GM18870 (cell line): Measurements from ENCODE around the gene PACS2.
"Not testable (repeated sequence)": the region's sequence is repeated elsewhere in the genome, so short reads cannot be mapped to it uniquely, and the experiment has no call there.

ENCODE experiments used
- ATAC-seq: cut with Tn5 transposase; IDR thresholded peaks from one replicate; pipeline ENCODE4 v1.9.1; 2021; ENCODE audit warnings: moderate library complexity; ENCODE audit not compliant: unreplicated experiment

PACS2 gene

DNA sequence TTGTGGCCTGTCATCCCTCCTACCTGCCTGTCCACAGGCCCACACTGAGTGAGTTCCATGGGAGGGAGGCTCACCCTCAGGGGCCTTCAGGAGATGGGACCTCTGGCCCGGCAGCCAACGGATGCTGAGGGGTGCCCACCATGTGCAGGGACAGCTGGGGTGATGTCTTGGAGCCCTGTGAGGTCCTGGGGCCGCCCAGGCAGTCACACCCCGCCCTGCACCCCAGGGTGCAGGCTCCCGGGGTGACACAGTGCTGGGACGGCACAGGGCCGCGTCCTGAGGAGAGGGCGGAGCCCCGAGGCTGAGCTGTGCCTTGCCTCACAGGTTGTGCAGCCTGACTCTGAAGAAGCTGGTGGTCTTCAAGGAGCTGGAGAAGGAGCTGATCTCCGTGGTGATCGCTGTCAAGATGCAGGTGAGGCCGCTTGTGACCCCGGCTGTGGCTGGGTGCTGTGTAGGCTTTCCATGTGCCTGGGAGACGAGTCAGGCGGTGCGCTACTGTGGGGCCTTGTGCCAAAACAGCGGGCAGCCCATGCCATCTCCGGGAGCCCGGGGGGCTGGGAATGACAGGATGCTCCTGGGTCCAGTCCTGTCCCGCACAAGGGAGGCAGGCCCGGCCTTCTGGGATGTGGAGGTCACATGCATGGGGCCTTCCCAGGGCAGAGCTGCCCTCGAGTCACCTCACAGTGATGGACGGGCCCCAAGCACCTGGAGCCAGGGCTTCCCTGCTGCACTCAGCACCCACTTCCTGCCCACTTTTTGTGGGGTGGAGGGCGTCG lies 33.8 kb downstream of the PACS2 start:
- no peak for ATAC-seq

DNA sequence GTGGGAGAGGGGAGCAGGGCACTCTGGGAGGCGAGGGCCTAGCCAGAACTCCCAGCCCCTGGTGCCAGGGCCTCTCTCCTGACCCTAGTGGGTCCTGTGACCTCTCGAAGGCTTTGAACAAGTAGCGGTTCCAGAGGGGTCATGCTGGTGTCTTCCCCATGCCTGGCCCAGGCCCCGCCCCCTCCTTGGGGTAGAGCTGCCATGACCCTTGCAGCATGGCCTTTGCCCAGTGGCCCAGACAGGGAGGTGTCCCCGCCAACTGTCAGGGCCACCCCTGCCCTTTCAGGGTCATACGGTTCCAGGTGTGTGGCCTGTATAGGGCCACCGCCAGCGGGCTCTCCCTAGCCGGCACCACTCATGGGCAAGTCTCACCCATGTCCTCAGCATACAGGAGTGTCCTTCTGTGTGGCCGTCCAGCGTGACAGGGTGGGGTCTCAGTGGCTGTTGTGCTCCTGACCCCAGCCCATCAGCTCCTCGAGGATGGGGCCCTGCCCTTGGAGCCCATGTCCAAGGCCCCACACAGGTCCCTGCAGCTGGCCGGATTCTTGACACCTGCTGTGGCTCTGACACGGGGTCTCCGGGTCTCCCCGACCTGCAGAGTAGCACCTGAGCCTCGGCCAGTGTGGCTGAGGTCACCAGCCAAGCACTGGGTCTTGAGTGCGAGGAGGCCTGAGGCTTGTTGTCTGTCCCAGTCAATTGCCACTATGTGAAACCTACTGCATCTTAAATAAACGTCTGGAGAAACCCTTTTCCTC lies 34.6 kb downstream of the PACS2 start:
- no peak for ATAC-seq

DNA sequence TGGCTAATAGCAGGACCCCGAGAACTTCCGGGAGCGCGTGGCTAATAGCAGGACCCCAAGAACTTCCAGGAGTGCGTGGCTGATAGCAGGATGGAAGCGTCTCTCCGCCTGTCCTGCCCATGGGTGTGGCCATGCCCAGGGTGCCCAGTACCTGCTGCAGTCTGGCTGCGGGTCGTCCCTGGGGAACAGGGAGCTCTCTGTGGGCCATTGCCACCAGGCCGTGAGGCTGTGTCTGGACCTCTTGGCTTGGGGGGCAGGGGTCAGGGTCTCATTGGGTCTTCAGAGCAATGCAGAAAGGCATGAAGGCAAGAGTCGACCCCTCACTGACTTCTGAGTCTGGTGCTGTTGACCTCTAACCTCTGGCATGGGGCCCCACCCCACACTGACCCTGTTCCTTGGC lies 35.4 kb downstream of the PACS2 start:
- ATAC-seq: no peak

DNA sequence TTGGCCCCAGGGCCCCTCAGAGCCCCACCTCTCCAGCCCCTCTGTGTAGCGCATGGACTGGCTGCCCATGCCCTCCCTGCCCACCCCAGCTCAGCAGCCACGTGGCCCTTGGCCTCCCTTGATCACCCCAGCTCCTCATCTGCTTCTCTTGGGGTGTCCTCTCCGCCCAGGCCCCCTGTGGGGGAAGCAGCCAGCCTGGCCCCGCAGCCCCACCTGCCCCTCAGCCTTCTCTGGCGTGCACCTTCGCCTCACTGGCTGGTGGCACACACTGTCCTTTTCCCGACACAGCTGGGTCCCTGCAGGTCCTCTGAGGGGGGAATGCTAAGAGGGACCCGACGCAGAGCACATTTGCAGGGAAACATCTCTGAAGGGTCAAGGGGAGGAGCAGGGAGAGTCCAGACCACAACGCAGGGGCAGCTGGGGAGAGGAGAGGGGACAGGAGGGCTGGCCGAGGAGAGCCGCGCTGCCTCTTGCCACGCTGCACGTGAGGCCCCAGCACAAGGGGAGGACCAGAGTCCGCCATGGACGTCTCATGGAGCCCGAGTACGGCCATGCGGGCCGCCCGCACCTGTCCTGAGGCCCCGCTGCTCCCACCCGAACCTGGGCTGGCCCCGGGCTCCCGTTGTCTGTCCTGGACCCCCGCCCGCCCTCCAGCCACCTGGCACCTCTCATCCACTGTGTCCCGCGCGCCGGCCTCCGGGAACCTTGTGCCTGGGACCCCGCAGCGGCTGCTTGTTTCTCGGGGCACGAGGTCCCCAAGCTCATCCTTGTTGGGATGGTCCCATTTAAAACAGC lies 36.1 kb downstream of the PACS2 start:
- ATAC-seq: no peak

DNA sequence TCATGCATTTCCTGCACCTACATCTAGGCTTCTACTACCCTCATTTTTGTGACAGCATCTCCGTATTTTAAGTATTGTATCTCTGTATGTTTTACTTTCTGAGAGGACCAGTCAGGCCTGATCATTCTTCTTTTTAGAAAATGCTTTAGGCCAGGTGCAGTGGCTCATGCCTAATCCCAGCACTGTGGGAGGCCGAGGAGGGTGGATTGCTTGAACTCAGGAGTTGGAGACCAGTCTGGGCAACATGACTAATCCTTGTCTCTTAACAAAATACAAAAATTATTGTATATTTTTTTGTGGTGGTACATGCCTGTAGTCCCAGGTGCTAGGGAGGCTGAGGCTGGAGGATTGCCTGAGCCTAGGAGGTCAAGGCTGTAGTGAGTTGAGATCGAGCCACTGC lies 36.9 kb downstream of the PACS2 start:
- ATAC-seq: no peak

DNA sequence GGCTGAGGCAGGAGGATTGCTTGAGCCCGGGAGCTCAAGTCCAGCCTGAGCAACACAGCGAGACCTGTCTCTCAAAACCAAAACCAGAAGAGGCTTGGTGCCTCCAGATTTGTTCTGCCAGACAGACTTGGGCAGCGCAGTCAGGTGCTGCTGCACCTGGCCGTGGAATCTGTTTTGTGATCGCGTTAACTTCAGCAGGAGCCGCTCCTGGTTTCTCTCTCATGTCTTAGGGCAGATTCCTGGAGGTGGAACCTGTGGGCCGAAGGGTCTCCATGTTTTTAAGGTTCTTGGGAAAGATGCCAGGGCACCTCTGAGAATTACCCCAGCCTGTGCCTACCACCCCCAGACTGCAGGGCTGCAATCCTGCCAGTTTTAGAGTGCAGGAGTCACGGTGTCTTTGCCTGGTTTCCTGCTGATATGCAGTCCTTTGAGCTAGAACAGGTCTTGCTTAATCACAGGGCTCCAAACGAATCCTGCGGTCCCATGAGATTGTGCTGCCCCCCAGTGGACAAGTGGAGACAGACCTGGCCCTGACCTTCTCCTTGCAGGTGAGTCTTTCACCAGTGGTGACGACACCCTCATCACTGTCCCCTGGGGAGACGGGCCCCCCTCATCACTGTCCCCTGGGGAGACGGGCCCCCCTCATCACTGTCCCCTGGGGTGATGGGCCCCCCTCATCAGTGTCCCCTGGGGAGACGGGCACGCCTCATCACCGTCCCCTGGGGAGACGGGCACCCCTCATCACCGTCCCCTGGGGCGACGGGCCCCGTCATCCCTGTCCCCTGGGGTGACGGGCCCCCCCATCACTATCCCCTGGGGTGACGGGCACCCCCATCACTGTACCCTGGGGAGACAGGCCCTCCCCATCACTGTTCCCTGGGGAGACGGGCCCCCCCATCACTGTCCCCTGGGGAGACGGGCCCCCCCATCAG lies 37.6 kb downstream of the PACS2 start:
- no peak for ATAC-seq

DNA sequence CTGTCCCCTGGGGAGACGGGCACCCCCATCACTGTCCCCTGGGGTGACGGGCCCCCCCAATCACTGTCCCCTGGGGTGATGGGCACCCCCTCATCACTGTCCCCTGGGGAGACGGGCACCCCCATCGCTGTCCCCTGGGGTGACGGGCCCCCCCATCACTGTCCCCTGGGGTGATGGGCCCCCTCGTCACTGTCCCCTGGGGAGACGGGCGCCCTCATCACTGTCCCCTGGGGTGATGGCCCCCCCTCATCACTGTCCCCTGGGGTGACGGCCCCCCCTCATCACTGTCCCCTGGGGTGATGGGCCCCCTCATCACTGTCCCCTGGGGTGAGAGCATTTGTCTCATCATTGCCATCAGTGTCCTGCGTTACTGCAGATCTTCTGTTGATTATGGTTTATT lies 38.6 kb downstream of the PACS2 start:
- no peak for ATAC-seq

DNA sequence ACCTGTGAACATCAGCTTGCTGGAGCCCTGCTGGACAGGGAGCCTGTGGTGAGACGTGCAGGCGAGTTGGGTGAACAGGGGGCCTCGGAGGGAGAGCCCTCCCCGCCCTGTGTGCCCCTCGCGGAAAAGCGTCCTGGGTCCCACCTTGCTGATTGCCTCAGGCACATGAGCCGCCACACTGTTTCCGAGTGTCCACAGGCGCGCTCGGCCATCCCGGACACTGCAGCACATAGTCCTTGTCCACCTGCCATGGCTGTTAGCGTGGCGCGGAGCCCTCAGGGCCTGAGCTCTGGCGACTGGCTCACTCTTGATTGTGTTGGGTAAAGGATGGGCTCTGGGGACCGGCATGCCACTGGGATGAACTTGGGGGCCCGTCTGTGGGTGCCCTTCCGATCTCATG lies 40.0 kb downstream of the PACS2 start:
- ATAC-seq: no peak

DNA sequence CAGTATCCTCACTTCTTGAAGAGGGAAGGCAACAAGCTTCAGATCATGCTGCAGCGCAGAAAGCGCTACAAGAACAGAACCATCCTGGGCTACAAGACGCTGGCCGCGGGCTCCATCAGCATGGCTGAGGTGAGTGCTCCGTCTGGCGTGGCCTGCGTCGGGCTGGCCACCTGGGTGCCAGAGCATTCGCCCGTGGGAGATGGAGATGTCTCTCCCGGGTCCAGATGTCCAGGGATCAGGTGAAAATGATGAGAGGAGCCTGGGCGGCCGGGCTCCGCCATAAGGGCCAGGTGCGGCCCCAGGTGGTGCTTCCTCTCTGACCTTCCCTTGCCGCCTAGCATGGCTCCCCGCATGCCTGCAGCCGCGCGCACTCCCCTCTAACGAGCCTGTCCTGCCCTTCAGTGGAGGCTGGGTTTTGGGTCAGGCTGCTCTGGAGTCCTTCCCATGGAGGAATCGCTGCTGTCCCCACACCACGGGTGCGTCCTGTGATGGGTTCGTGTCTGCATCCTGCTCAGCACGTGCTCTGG lies 40.6 kb downstream of the PACS2 start:
- ATAC-seq: no peak

DNA sequence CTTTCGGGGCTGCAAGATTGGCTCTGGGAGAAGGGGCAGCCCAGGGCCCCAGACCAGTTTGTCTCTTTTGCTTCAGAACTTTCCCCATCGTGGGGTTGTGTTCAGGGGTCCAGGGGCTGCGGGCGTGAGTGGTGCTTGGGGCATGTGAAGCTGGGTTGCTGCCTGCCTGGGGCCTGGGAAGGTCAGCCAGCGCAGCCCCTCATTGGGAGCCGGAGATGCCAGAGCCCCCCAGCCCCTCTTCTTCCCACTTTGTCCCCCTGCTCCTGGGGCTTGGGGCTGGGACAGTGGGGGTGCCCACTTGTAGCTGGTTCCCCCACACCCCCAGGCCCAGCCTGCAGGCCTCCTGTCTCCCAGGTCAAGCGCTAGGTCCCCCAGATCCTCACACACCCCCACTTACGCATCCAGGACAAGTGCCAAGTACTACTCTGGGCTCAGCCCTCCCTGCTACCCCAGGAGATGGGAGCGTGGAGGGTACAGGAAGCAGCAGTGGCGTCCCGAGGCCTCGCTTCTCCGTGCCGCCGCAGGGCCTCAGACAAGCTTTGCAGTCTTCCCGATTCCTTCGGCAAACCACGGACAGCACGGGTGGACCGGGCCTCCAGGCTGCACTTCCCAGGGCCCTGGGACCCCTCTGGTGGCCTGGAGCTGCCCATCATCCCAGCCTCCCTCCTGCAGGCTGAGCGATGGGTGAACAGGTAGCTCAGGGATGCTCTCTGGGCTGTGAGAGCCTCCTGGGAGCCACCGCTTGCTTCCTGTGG lies 41.5 kb downstream of the PACS2 start:
- no peak for ATAC-seq

DNA sequence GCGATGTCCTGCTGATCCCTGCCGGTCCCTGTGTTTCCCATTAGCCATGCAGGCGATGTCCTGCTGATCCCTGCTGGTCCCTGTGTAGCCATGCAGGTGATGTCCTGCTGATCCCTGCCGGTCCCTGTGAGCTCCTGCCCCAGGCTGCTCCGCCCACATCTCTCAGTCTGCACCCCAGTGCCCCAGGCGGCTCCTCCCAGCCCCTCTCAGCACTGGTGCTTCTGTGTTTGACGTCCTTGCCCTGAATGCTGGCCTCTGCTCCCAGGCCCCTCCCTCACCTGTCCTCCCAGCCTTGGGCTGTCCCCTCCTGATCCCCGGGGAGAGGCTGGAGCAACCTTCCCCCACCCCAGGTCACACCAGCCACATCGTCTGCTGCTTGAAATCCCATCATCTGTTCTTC lies 42.4 kb downstream of the PACS2 start:
- ATAC-seq: no peak

DNA sequence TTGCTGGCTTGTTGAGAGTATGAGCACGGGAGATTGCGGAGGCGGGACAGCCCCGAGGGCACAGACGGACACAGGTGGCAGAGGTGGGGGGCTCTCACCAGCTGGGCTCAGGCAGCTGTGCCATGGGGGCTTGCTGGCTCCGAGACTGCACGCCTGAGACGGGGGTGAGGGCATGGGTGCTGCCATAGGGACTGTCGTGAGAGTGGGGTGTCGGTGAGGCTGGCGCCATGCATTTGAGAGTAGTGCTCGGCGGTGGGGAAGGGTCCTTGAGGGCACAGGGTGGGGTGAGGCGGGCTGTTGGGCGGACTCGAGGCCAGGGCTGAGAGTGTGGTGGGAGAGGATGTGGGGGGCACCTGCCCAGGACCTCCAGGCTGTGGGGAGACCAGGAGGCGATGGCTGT lies 43.1 kb downstream of the PACS2 start:
- ATAC-seq: no peak

DNA sequence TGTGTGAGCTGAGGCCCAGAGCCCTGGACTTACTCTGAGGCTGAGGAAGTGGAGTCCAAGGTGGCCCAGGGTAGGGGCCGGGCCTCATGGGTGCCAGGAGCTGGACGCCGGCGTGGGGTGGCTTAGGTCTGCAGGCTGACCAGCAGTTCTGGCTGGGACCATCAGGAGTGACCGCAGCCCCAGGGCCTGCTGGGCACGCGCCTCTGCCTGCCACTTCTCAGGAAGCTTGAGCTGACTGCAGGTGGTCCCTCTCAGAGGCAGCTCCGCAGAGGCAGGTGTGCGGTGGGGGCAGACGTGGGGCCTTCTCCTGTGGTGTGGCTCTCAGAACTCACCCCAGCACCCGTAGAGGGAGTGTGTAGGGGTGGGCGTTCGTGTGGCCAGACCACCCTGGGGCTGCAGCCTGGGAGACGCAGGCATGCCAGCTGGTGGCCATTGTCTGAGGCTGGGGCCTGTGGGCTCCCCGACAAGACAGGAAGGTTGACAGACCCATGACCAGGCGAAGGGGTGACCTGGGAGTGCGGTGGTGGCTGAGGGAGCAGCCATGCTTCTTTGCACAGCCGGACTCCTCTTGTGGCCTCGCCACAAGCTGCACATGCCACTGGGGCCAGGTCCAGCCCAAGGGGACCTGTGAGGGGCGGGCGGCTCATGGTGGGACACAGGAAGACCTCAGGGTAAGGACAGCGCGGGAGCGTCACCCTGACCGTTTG lies 43.7 kb downstream of the PACS2 start:
- no peak for ATAC-seq

DNA sequence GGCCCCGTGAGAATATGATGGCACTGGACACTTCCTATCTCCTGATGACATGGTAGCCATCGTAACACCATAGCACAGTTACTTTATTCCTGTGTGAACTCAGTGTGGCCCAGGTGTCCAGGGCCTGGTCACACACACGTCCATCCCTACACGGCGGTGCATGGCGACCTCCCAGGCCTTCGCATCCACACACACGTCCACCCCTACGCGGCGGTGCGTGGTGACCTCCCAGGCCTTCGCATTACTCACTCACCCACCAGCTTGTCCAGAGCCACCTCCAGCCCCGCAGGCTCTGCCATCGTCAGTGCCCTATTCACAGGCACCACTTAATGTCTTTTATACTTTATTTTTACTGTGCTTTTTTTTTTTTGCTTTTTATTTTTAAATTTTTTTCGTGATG lies 44.4 kb downstream of the PACS2 start:
- no peak for ATAC-seq

DNA sequence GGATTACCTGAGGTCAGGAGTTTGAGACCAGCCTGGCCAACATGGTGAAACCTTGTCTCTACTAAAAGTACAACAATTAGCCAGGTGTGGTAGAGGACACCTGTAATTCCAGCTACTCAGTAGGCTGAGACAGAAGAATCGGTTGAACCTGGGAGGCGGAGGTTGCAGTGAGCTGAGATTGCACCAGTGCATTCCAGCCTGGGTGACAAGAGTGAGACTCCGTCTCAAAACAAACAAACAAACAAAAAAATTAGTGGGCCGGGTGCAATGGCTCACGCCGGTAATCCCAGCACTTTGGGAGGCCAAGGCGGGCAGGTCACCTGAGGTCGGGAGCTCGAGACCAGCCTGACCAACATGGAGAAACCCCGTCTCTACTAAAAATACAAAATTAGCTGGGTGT lies 46.9 kb downstream of the PACS2 start:
- not testable (repeated sequence) for ATAC-seq

DNA sequence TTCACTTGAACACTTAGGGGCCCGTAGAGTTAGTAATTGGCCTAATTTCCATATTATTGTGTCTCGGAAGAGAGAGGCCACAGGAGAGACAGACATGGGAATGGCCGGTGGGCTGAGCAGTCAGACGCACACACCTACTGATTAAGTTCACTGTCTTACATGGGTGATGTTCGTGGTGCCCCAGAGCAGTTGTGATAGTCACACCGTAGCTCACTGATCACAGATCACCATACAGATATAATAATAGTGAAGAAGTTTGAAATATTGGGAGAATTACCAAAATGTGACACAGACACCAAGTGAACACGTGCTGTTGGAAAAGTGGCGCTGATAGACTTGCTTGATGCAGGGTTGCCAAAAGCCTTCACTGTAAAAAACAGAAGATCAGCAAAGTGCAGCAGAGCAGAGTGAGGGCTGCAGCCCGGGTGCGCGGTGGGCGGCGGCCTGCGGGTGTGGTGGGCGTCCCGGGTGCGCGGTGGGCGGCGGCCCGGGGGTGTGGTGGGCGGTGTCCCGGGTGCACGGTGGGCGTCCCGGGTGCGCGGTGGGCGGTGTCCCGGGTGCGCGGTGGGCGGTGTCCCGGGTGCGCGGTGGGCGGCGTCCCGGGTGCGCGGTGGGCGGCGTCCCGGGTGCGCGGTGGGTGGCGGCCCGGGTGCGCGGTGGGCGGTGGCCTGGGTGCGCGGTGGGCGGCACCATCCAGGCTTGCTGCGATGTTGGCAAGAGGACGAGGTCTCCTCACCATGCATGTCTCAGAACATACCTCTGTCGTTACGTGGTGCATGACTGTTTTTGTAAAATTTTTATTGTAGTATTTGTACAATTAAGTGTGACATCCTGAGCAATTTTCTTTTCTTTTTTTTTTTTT lies 49.5 kb downstream of the PACS2 start:
- ATAC-seq: no peak

DNA sequence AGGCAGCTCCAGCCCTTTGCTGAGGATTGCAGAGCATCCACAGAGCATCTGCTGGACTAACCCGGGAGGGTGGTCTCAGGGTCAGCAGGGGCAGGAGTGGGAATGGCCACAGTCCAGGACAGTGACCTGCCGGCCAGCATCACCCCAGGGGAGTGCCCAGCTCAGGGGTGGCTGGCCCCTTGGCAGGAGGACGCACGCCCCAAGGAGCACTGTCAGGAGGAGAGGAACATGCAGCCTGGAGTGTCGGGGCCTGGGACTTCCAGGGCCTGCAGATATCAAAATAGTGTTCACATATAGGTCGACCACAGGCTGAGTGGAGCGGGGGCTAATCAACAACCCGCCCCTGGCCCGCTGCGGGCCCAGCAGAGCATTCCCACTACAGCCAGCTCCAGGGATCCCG lies 50.6 kb downstream of the PACS2 start:
- ATAC-seq: no peak

DNA sequence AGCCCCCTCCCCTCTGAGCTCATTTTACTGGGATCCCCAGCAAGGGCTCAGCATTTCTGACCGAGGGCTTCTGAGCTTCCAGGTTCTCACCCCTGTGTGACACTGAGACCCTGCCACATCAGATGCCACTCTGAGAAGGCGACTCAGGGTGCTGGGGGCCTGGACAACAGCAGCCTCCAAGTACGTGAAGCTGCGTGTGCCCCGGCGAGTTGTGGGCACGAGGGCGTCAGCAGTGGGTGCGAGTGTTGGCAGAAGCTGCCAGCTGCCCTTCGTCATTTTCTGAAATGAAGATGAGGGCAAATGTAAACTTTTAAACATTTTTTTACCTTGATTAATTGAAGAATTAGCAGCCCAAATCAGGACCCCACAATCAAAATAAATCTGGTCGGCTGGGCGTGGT lies 51.1 kb downstream of the PACS2 start:
- ATAC-seq: no peak
